ENCODE results near the gene RALGAPB. TPM values are rescaled to one million over a fixed set of nuclear protein-coding genes. Genes with fewer than 3 reads are reported as not detected.
A peak's percentile ranks its signal among the peaks of the same experiment; 100 is the strongest.

RALGAPB gene
- total and polyA plus RNA-seq, 2 of the 13 experiments (the other 11 are each of a cell fraction or from before 2014, with no cell fraction given), result 17.6 to 30.6 TPM

GRCh38 chr20:38434770-38435554 is 37.7 kb upstream of the RALGAPB start, which contains the start of gene SNHG17 (continued):
- no peak for TF ChIP-seq ATRX (CRISPR knock-in tag; IDR thresholded peaks at IDR 0.05; ENCODE audit: borderline replicate concordance)
- peak; percentile 95 for TF ChIP-seq ZSCAN12 (CRISPR knock-in tag; IDR thresholded peaks at IDR 0.05)
- TF ChIP-seq TEAD2 (CRISPR knock-in tag; IDR thresholded peaks at IDR 0.05), result peak; percentile 93
- peak; percentile 92 for TF ChIP-seq ZNF775 (CRISPR knock-in tag; IDR thresholded peaks at IDR 0.05; ENCODE audit: borderline replicate concordance)
- TF ChIP-seq, protein P1, sequence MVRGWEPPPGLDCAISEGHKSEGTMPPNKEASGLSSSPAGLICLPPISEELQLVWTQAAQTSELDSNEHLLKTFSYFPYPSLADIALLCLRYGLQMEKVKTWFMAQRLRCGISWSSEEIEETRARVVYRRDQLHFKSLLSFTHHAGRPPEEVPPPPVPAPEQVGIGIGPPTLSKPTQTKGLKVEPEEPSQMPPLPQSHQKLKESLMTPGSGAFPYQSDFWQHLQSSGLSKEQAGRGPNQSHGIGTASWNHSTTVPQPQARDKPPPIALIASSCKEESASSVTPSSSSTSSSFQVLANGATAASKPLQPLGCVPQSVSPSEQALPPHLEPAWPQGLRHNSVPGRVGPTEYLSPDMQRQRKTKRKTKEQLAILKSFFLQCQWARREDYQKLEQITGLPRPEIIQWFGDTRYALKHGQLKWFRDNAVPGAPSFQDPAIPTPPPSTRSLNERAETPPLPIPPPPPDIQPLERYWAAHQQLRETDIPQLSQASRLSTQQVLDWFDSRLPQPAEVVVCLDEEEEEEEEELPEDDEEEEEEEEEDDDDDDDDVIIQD (CRISPR knock-in tag; IDR thresholded peaks at IDR 0.05; ENCODE audit: low read depth), result peak; percentile 99
- no peak for TF ChIP-seq PCBP2 (optimal IDR thresholded peaks at IDR 0.05; ENCODE audit: low read depth, low read length, poor library complexity, severe bottlenecking)
- TF ChIP-seq CENPT (CRISPR knock-in tag; IDR thresholded peaks at IDR 0.05; ENCODE audit: low read depth), result peak; percentile 94; the same call in 1 of the 2 replicates
- TF ChIP-seq HNF4A (CRISPR knock-in tag; IDR thresholded peaks at IDR 0.05), result peak; percentile 69
- peak; percentile 95 for TF ChIP-seq ZNF367 (CRISPR knock-in tag; IDR thresholded peaks at IDR 0.05; ENCODE audit: borderline replicate concordance)
- peak; percentile 55; a peak in 3 of 4 replicates for TF ChIP-seq EP300 (IDR thresholded peaks at IDR 0.05; ENCODE audit: low read depth in 2 of 2, low read length in 2 of 2)
- TF ChIP-seq EP300 (CRISPR knock-in tag; IDR thresholded peaks at IDR 0.05; ENCODE audit: borderline replicate concordance), result peak; percentile 86
- TF ChIP-seq NAIF1 (CRISPR knock-in tag; IDR thresholded peaks at IDR 0.05; ENCODE audit: borderline replicate concordance), result peak; percentile 97
- TF ChIP-seq ZMAT5 (CRISPR knock-in tag; IDR thresholded peaks at IDR 0.05; ENCODE audit: borderline replicate concordance, low read depth), result no peak
- TF ChIP-seq, protein P2, sequence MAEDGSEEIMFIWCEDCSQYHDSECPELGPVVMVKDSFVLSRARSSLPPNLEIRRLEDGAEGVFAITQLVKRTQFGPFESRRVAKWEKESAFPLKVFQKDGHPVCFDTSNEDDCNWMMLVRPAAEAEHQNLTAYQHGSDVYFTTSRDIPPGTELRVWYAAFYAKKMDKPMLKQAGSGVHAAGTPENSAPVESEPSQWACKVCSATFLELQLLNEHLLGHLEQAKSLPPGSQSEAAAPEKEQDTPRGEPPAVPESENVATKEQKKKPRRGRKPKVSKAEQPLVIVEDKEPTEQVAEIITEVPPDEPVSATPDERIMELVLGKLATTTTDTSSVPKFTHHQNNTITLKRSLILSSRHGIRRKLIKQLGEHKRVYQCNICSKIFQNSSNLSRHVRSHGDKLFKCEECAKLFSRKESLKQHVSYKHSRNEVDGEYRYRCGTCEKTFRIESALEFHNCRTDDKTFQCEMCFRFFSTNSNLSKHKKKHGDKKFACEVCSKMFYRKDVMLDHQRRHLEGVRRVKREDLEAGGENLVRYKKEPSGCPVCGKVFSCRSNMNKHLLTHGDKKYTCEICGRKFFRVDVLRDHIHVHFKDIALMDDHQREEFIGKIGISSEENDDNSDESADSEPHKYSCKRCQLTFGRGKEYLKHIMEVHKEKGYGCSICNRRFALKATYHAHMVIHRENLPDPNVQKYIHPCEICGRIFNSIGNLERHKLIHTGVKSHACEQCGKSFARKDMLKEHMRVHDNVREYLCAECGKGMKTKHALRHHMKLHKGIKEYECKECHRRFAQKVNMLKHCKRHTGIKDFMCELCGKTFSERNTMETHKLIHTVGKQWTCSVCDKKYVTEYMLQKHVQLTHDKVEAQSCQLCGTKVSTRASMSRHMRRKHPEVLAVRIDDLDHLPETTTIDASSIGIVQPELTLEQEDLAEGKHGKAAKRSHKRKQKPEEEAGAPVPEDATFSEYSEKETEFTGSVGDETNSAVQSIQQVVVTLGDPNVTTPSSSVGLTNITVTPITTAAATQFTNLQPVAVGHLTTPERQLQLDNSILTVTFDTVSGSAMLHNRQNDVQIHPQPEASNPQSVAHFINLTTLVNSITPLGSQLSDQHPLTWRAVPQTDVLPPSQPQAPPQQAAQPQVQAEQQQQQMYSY (CRISPR knock-in tag; IDR thresholded peaks at IDR 0.05), result peak; percentile 69
- TF ChIP-seq SNAI1 (CRISPR knock-in tag; IDR thresholded peaks at IDR 0.05; ENCODE audit: borderline replicate concordance), result peak; percentile 97
- TF ChIP-seq FUBP1 (CRISPR knock-in tag; IDR thresholded peaks at IDR 0.05; ENCODE audit: borderline replicate concordance), result peak; percentile 99
- peak; percentile 99 for TF ChIP-seq ARNT2 (CRISPR knock-in tag; IDR thresholded peaks at IDR 0.05; ENCODE audit: low read depth)
- 0 out of 2 replicates have a peak, but pooled peaks have one; percentile 68 for TF ChIP-seq HDAC6 (IDR thresholded peaks at IDR 0.05; ENCODE audit: low read depth, low read length)
